GM23248 (cell line): ENCODE results near the gene RAB31.

Experiments used
- EZH2 ChIP-seq: fragments of 200-600 bp; sonication (generic); IDR thresholded peaks from 2 replicates; pipeline ENCODE4 v1.6.1; 2018; ENCODE audit warnings: antibody characterized with exemption, mild to moderate bottlenecking; ENCODE audit not compliant: insufficient read depth, poor library complexity, severe bottlenecking
- EZH2phosphoT487 ChIP-seq: fragments of 200-600 bp; sonication (generic); IDR thresholded peaks from 2 replicates; pipeline ENCODE4 v1.6.1; 2018; ENCODE audit warnings: antibody characterized with exemption, moderate library complexity, mild to moderate bottlenecking, low read depth; ENCODE audit not compliant: insufficient read depth

DNA sequence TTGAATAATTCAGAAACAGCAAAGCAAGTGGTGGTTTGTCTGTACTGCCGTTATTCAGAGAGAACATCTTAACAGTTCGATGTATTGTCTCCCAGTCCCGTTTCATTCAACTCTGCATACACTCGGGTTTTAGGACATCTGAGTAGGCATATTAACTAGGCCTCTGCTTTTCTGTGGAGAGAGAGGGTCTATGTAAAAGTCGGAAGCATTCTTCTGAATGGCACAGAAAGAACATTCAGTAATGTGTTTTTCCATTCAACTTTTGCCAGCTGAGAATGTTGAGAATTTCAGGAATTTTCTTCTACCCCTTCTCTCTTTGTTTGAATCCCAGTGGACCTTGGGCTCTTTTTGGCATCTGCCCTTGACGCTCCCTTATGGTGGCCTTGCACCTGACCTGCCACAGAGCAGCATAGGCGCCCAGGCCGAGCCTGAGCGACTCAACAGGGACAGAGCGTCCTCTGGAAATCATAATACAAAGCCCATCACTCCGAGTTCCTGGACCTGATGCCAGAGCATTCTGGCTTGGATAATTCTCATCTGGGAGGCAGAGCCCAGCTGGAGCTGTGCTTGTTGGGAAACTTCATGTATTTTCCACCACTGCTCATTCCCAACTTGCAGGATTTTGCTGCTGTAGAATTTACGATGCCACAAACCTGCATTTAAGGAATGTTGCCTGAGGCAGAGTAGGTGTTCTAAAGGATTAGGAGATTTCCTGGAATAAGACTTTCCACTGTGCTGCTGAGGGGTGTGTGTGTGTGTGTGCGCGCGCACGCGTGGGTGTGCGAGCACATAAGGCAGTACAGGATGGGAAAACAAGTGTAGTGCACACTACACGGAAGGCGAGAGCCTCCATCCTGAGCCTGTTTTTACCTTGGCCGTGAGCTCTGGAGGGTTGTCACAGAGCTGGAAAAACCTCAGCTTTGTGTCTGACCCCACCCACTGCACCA is 100.5 kb downstream of the RAB31 start:
- TF ChIP-seq EZH2 = no peak
- TF ChIP-seq EZH2phosphoT487 = no peak
